CD4-positive, alpha-beta T cell treated with Interleukin-4 for 1 hour (primary cell): ENCODE measurements around the gene HTR1D.

Experiments
- DNase-seq, 2 donors: peaks; one replicate each; pipeline ENCODE4 v3.0.0-alpha.2; 2020 to 2022

HTR1D gene

GRCh38 chr1:23178950-23179349 lies 38.4 kb downstream of the HTR1D start:
- no peak for DNase-seq

- no peak for DNase-seq
Measured at GRCh38 chr1:23178414-23178813, 38.9 kb downstream of the HTR1D start.

GRCh38 chr1:23177438-23178380 lies 39.6 kb downstream of the HTR1D start:
- peak; percentile 34 to 66 for DNase-seq

DNA sequence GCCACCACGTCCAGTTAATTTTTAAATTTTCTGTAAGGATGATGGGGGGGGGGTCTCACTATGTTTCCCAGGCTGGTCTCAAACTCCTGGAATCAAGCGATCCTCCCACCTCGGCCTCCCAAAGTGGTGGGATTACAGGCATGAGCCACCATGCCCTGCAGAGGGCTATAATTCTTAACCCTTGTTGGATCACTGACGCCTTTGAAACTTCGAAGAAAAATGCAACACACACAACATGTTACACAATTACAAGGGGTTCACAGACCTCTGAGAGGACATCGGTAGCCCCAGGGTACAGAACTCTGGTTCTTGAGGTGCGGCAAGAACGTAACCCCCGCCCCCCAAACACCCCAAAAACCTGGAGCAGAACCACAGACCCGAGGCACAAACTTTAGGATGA lies 40.3 kb downstream of the HTR1D start:
- no peak for DNase-seq

- no peak for DNase-seq
Measured at GRCh38 chr1:23174426-23175110, 42.7 kb downstream of the HTR1D start.

DNA sequence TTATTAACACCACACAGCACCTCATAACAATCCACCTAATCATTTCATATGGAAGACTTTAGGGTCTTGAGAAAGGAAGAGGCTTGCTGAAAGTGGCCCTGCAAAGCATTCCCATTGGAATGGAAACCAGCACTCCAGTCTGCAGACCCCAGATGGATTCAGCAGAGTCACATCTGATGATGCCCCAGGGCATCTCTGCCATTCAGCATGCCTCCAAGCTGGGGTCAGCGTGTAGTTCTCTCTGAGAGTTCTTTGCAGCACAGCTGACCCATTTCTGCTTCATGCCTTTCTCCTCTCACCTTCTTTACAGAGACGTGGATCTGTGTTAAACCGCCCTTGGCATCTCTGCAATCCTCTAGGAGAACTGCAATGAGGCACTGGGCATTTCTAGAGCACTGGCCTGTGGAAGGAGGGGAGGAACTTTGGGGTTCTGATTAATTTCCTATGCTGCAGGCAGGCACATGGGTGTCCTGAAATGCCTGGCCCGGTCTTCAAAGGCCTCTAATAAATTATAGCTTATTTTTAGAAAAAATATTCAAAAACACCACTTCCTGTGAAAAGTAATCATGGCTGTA lies 46.0 kb downstream of the HTR1D start:
- DNase-seq: no peak

- DNase-seq: peak; percentile 22 to 55
Measured at GRCh38 chr1:23169727-23170335, 47.5 kb downstream of the HTR1D start.

- DNase-seq: no peak
Measured at GRCh38 chr1:23169195-23169575, 48.1 kb downstream of the HTR1D start.

DNA sequence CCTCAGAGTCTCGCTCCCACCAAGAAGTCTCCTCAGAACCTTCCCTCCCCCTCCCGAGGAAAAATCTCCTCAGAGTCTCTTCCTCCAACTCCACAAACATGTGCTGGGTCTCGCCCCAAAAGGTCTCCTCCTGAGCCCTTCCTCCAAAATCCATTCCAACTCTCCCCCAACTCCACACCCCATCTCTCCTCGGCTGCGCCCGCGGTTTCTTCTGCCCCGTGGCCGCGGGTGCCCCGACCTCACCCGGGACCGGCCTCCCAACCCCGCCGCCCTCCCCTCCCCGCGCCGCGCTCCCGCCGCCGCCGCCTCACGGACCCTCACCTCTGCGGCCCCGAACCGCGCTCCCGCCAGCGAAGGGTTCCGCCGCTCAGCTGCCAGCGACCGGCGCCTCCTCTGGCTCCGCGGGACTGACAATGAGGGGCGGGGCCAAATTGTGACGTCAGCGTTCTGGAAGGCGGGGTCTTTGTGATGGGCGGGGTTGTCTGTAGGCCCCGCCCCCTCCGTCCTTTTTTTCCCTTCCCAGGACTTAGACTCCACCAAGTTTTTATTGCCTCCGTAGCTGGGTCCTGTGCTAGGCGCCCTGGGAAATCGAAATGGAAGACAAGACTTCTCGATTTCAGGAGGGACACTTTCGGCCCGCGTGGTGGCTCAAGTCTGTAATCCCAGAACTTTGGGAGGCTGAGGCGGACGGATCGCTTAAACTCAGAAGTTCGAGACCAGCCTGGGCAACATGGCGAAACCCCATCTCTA lies 48.7 kb downstream of the HTR1D start, which contains the start of gene LUZP1:
LUZP1 (minus strand) TSS at position 412 of the 750 bp plus-strand sequence.
- peak; percentile 79 to 82 for DNase-seq

DNA sequence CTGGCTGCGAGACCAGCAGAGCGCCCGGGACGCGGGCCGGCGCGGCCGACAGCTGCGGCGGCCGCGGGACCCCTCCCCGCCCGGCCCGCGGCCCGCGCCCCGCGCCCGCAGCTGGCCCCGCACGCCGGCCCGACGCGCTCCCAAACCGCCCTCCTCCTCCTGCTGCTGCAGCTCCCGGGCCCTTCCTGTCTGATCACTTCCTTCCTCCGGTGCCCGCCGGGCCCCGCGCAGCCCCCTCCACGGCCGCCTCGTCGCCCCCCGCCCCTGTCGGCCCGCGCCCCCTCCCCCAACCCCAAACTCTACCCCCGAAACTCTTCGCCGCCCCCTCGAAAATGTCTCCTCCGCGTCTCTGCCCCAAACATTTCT lies 49.2 kb downstream of the HTR1D start:
- peak in 1 of 2 donors; percentile 18 for DNase-seq

- peak; percentile 15 to 27 for DNase-seq
Measured at GRCh38 chr1:23167353-23168078, 49.8 kb downstream of the HTR1D start.

DNA sequence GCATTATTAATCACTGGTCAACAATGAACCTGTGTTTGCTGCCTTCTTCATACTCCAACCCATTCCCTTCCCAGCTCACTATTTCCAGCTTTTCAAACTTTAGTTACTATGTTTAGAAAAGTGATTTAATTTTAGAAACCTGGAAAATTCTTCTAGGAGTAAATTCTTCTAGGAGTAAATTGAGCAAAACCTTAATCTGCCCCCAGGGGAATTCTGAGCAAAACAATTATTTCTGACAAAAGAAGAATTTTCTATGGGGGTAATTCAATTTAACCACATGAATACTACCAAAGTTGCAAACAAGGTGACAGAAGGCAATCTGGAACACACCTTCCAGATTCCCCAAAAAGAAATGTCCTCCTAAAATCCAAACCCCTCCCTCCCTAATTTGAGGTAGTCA lies 50.4 kb downstream of the HTR1D start:
- no peak for DNase-seq

- DNase-seq: no peak
Measured at GRCh38 chr1:23163395-23163794, 53.9 kb downstream of the HTR1D start.

DNA sequence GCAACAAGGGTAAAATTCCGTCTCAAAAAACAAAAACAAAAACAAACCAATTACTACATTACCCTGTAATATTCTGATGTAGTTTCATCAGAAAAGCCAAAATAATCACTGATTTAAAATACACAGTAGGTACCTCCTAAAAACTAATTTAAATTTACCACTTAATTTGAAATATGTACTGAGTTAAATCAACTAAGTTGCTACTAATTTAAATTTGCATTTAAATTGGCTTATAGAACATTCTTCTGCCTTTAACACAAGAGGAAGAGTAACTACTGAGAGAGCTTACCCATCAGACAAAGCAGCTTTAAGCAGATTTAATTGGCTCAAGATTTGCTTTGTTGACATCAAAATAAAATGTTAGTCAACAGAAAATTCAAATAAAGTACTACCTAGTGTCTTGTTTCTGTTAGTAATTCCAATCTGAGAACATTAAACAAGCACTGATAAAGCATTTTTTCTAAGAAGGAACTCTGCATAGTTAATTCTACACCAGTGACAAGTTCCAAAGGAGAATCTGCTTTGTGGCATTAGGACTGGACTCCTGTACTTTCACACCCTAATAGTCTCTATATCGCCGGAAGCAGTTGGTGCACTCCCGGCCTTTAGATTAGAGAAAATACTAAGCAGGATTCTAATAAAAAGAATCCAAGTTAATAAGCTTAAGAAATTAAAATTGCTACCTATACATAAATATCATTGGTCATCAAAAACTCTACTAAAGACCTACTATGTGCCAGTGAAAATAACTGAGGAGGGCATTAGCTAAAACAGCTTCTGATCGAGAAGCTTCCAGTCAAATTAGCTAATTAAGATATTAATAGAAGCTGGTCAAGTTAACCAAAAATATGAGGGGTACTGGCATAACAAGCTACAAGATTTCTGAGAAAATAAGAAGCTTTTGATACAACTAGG lies 57.1 kb downstream of the HTR1D start:
- no peak for DNase-seq

DNA sequence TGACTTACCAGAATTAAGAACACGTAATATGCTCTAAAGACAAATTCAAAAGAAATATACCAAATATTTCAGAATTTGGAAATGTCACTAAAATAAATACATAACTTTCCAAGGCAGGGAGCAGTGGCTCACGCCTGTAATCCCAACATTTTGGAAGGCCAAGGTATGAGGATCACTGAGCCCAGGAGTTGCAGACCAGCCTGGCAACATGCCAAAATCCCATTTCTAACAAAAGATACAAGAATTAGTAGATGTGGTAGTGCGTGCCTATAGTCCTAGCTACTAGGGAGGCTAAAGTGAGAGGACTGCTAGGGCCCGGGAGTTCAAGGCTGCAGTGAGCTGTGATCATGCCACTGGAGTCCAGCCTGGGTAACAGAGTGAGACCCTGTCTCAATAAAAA lies 60.4 kb downstream of the HTR1D start:
- DNase-seq: no peak

- no peak for DNase-seq
Measured at GRCh38 chr1:23152966-23153684, 64.2 kb downstream of the HTR1D start.

- no peak for DNase-seq
Measured at GRCh38 chr1:23150742-23151141, 66.6 kb downstream of the HTR1D start.

- no peak for DNase-seq
Measured at GRCh38 chr1:23150125-23150524, 67.2 kb downstream of the HTR1D start.

DNA sequence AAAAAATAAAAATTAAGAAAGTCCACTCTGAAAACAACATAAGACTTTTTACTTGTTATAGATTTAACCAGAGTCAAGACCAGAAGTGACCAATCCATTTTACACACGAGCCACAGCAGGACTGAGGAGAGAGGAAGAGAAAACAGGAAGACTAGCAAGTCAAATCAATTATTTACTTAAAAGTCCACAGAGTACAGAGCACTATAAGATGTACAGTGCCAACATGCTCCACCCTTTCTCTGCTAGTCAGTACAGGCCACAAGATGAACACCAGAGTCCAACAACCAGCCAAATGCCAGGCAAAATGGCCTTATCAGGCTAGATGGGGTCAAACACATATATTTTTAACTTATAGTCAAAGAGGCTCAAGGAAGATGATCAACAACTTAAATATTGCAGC lies 68.2 kb downstream of the HTR1D start:
- no peak for DNase-seq

DNA sequence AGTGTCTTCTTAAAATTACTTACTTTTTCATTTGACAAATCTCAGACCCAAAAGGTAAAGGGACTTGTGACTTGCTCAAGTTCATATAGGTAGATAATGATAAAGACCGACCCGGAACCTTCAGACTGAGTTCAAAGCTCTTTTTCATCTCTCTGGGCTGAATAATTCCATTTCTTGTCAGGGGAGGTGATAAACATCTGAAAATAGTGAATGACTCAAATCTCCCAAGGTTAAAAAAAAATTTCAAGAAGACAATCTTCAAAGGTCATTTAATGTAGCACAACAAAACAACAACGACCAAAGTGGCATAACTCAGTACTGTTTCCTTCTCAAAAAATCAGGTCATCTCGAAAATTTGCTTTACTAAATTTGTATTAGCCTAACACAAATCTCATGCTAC lies 69.2 kb downstream of the HTR1D start:
- peak in 1 of 2 donors; percentile 31 for DNase-seq
